Measurements from ENCODE around the gene PCDHA7. TPM values are rescaled to one million over a fixed set of nuclear protein-coding genes. Genes with fewer than 3 reads are reported as not detected.
"Not testable (repeated sequence)": the region's sequence is repeated elsewhere in the genome, so short reads cannot be mapped to it uniquely, and the experiment has no call there.

PCDHA7 gene
- total RNA-seq, 1 donor from 2014 or later: 1.4 TPM

DNA sequence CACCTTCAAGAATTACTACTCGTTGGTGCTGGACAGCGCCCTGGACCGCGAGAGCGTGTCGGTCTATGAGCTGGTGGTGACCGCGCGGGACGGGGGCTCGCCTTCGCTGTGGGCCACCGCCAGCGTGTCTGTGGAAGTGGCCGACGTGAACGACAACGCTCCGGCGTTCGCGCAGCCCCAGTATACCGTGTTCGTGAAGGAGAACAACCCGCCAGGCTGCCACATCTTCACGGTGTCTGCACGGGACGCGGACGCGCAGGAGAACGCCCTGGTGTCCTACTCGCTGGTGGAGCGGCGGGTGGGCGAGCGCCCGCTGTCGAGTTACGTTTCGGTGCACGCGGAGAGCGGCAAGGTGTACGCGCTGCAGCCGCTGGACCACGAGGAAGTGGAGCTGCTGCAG, 11.1 kb upstream of the PCDHA7 start:
- DNase-seq (ENCODE audit: low read depth): not testable (repeated sequence)

DNA sequence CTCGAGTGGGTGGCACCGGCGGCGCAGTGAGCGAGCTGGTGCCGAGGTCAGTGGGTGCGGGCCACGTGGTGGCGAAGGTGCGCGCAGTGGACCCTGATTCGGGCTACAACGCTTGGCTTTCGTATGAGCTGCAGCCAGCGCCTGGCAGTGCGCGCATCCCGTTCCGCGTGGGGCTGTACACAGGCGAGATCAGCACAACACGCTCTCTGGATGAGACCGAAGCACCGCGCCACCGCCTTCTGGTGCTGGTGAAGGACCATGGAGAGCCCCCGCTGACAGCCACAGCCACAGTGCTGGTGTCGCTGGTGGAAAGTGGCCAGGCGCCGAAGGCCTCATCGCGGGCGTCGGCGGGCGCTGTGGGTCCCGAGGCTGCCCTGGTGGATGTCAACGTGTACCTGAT, 10.6 kb upstream of the PCDHA7 start:
- no peak for DNase-seq (ENCODE audit: low read depth)

DNA sequence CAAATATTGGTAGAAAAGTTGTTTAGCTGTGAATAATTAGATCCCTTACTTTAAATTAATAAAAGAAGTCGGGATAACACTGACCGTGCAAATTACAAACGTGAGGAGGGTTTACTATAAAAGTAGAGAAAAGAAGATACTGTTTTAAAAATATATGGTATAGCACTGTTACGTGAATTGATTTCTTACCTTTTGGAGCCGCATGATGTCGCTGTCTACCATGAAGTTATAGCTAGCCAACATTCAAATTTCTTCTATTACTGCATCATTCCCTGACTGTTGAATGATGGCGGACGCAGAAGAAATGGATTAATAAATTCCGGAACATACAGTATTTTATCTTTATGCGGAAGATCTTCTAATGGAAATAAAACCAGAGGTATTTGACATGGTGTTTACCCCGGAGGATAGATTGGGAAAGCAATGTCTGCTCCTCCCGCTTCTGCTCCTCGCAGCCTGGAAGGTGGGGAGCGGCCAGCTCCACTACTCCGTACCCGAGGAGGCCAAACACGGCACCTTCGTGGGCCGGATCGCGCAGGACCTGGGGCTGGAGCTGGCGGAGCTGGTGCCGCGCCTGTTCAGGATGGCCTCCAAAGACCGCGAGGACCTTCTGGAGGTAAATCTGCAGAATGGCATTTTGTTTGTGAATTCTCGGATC, 6.2 kb upstream of the PCDHA7 start, which contains the start of gene PCDHA6:
Gene PCDHA6 (plus strand): TSS at position 257 of the 658 bp plus-strand sequence. CDS start 132 bp downstream, at position 389.
- no peak for DNase-seq (ENCODE audit: low read depth)

DNA sequence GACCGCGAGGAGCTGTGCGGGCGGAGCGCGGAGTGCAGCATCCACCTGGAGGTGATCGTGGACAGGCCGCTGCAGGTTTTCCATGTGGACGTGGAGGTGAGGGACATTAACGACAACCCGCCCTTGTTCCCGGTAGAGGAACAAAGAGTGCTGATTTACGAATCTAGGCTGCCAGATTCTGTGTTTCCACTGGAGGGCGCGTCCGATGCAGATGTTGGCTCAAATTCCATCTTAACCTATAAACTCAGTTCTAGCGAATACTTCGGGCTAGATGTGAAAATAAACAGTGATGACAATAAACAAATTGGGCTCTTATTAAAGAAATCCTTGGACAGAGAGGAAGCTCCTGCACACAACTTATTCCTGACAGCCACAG, 5.7 kb upstream of the PCDHA7 start:
- no peak for DNase-seq (ENCODE audit: low read depth)

DNA sequence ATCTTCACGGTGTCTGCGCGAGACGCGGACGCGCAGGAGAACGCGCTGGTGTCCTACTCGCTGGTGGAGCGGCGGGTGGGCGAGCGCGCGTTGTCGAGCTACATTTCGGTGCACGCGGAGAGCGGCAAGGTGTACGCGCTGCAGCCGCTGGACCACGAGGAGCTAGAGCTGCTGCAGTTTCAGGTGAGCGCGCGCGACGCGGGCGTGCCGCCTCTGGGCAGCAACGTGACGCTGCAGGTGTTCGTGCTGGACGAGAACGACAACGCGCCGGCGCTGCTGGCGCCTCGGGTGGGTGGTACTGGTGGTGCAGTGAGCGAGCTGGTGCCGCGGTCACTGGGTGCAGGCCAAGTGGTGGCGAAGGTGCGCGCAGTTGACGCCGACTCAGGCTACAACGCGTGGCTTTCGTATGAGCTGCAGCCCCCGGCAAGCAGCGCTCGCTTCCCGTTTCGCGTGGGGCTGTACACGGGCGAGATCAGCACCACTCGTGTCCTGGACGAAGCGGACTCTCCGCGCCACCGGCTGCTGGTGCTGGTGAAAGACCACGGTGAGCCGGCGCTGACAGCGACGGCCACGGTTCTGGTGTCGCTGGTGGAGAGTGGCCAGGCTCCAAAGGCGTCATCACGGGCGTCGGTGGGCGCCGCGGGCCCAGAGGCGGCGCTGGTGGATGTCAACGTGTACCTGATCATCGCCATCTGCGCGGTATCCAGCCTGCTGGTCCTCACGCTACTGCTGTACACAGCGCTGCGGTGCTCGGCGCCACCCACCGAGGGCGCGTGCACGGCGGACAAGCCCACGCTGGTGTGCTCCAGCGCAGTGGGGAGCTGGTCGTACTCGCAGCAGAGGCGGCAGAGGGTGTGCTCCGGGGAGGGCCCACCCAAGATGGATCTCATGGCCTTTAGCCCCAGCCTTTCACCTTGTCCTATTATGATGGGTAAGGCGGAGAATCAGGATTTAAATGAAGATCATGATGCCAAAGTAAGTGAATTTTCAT, 4.3 kb upstream of the PCDHA7 start:
- DNase-seq (ENCODE audit: low read depth): not testable (repeated sequence)

DNA sequence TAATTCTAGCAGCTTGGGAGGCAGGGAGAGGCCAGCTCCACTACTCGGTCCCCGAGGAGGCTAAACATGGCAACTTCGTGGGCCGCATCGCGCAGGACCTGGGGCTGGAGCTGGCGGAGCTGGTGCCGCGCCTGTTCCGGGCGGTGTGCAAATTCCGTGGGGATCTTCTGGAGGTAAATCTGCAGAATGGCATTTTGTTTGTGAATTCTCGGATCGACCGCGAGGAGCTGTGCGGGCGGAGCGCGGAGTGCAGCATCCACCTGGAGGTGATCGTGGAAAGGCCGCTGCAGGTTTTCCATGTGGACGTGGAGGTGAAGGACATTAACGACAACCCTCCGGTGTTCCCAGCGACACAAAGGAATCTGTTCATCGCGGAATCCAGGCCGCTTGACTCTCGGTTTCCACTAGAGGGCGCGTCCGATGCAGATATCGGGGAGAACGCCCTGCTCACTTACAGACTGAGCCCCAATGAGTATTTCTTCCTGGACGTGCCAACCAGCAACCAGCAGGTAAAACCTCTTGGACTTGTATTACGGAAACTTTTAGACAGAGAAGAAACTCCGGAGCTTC, 455 bp downstream of the PCDHA7 start:
- DNase-seq (ENCODE audit: low read depth): not testable (repeated sequence)

DNA sequence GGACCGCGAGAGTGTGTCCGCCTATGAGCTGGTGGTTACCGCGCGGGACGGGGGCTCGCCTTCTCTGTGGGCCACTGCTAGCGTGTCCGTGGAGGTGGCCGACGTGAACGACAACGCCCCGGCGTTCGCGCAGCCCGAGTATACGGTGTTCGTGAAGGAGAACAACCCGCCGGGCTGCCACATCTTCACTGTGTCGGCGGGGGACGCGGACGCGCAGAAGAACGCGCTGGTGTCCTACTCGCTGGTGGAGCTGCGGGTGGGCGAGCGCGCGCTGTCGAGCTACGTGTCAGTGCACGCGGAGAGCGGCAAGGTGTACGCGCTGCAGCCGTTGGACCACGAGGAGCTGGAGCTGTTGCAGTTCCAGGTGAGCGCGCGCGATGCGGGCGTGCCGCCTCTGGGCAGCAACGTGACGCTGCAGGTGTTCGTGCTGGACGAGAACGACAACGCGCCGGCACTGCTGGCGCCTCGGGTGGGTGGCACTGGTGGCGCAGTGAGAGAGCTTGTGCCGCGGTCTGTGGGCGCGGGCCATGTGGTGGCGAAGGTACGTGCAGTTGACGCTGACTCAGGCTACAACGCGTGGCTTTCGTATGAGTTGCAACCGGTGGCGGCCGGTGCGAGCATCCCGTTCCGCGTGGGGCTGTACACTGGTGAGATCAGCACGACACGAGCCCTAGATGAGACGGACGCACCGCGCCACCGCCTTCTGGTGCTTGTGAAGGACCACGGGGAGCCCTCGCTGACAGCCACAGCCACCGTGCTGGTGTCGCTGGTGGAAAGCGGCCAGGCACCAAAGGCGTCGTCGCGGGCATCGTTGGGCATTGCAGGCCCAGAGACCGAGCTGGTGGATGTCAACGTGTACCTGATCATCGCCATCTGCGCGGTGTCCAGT, 1.8 kb downstream of the PCDHA7 start:
- DNase-seq (ENCODE audit: low read depth): no peak

DNA sequence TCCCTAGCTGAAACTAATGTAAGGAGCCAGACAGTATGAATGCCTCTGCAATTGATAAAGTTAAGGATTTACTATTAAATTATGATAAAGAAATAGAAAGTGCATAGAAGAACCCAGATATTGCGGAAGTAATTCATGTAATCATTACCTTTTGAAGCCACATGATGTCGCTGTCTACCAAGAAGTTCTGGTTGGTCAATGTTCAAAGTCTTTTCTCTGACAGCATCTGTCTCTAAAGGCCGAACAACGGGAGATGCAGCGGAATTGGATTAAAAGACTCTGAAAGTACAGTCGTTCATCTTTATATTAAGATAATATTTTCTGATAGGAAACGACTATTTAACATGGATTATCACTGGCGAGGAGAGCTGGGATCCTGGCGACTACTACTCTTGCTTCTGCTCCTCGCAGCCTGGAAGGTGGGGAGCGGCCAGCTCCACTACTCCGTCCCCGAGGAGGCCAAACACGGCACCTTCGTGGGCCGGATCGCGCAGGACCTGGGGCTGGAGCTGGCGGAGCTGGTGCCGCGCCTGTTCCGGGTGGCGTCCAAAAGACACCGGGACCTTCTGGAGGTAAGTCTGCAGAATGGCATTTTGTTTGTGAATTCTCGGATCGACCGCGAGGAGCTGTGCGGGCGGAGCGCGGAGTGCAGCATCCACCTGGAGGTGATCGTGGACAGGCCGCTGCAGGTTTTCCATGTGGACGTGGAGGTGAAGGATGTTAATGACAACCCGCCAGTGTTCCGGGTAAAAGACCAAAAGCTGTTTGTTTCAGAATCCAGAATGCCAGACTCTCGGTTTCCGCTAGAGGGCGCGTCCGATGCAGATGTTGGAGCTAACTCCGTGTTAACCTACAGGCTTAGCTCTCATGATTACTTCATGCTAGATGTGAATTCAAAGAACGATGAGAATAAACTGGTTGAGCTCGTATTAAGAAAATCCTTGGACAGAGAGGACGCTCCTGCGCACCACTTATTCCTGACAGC, 7.2 kb downstream of the PCDHA7 start, which contains the start of gene PCDHA8:
Gene PCDHA8 (plus strand): TSS at position 210 of the 985 bp plus-strand sequence. CDS start 135 bp downstream, at position 345.
- no peak for DNase-seq (ENCODE audit: low read depth)

DNA sequence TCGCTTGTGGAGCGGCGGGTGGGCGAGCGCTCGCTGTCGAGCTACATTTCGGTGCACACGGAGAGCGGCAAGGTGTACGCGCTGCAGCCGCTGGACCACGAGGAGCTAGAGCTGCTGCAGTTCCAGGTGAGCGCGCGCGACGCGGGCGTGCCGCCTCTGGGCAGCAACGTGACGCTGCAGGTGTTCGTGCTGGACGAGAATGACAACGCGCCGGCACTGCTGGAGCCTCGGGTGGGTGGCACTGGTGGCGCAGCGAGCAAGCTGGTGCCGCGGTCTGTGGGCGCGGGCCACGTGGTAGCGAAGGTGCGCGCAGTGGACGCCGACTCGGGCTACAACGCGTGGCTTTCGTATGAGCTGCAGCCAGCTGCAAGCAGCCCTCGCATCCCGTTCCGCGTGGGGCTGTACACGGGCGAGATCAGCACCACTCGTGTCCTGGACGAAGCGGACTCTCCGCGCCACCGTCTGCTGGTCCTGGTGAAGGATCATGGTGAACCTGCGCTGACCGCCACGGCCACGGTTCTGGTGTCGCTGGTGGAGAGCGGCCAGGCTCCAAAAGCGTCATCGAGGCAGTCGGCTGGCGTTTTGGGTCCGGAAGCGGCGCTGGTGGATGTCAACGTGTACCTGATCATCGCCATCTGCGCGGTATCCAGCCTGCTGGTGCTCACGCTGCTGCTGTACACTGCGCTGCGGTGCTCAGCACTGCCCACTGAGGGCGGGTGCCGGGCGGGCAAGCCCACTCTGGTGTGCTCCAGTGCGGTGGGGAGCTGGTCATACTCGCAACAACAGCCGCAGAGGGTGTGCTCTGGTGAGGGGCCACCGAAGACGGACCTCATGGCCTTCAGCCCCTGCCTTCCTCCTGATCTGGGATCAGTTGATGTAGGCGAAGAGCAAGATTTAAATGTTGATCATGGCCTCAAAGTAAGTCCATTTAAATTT, 9.0 kb downstream of the PCDHA7 start:
- DNase-seq (ENCODE audit: low read depth): no peak

DNA sequence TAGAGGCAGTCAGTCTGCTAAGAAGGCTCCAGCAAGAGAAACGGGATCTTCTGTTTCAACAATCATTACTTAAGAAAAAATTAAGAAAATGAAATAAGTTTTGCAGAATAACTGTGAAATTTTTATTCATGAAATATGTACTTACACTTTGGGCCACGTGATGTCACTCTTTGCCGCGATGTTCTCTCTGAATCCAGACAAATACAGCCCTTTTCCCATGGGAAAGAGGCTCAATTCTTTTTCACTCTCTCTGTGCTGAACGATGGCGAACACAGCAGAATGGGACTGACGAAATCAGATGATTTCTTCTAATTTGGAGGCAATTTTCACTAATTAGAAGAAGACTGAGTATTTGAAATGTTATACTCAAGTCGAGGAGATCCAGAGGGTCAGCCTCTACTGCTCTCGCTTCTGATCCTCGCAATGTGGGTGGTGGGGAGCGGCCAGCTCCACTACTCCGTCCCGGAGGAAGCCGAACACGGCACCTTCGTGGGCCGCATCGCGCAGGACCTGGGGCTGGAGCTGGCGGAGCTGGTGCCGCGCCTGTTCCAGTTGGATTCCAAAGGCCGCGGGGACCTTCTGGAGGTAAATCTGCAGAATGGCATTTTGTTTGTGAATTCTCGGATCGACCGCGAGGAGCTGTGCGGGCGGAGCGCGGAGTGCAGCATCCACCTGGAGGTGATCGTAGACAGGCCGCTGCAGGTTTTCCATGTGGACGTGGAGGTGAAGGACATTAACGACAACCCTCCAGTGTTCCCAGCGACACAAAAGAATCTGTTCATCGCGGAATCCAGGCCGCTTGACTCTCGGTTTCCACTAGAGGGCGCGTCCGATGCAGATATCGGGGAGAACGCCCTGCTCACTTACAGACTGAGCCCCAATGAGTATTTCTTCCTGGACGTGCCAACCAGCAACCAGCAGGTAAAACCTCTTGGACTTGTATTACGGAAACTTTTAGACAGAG, 14.4 kb downstream of the PCDHA7 start, which contains the start of gene PCDHA9:
Gene PCDHA9 (plus strand): TSS at position 244 of the 964 bp plus-strand sequence. CDS start 114 bp downstream, at position 358.
- DNase-seq (ENCODE audit: low read depth): not testable (repeated sequence)

DNA sequence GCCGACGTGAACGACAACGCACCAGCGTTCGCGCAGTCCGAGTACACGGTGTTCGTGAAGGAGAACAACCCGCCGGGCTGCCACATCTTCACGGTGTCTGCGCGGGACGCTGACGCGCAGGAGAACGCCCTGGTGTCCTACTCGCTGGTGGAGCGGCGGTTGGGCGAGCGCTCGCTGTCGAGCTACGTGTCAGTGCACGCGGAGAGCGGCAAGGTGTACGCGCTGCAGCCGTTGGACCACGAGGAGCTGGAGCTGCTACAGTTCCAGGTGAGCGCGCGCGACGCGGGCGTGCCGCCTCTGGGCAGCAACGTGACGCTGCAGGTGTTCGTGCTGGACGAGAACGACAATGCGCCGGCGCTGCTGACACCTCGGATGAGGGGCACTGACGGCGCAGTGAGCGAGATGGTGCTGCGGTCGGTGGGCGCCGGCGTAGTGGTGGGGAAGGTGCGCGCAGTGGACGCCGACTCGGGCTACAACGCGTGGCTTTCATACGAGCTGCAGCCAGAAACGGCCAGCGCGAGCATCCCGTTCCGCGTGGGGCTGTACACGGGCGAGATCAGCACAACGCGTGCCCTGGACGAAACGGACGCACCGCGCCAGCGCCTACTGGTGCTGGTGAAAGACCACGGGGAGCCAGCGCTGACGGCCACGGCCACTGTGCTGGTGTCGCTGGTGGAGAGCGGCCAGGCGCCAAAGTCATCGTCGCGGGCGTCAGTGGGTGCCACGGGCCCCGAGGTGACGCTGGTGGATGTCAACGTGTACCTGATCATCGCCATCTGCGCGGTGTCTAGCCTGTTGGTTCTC, 16.0 kb downstream of the PCDHA7 start:
- DNase-seq (ENCODE audit: low read depth): not testable (repeated sequence)

DNA sequence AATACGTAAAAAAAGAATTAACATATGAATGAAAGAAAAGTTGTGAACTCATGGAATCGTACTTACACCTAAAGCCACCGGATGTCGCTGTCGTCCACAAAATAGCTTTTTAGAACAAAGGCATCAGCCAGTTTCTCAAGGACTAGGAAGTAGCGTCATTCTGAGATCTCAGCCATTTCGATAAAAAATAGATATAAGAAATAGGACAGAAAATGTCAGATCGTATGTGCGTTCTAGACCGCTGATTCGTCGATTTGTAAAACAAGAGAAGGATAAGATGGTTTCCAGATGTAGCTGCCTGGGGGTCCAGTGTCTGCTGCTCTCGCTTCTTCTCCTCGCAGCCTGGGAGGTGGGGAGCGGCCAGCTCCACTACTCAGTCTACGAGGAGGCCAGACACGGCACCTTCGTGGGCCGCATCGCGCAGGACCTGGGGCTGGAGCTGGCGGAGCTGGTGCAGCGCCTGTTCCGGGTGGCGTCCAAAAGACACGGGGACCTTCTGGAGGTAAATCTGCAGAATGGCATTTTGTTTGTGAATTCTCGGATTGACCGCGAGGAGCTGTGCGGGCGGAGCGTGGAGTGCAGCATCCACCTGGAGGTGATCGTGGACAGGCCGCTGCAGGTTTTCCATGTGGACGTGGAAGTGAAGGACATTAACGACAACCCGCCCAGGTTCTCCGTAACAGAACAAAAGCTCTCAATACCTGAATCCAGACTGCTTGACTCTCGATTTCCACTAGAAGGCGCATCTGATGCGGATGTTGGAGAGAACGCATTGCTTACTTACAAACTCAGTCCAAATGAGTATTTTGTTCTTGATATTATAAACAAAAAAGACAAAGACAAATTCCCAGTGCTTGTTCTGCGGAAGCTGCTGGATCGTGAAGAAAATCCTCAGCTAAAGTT, 22.0 kb downstream of the PCDHA7 start, which contains the start of gene PCDHA10:
Gene PCDHA10 (plus strand): TSS at position 126 of the 903 bp plus-strand sequence. CDS start 152 bp downstream, at position 278.
- no peak for DNase-seq (ENCODE audit: low read depth)

DNA sequence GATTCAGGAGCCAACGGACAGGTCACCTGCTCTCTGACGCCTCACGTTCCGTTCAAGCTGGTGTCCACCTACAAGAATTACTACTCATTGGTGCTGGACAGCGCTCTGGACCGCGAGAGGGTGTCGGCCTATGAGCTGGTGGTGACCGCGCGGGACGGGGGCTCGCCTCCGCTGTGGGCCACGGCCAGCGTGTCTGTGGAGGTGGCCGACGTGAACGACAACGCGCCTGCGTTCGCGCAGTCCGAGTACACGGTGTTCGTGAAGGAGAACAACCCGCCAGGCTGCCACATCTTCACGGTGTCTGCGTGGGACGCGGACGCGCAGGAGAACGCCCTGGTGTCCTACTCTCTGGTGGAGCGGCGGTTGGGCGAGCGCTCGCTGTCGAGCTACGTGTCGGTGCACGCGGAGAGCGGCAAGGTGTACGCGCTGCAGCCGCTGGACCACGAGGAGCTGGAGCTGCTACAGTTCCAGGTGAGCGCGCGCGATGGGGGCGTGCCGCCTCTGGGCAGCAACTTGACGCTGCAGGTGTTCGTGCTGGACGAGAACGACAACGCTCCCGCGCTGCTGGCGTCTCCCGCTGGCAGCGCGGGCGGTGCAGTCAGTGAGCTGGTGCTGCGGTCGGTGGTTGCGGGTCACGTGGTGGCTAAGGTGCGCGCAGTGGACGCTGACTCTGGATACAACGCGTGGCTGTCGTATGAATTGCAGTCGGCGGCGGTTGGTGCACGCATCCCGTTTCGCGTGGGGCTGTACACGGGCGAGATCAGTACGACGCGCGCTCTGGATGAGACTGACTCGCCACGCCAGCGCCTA, 23.3 kb downstream of the PCDHA7 start:
- DNase-seq (ENCODE audit: low read depth): no peak

DNA sequence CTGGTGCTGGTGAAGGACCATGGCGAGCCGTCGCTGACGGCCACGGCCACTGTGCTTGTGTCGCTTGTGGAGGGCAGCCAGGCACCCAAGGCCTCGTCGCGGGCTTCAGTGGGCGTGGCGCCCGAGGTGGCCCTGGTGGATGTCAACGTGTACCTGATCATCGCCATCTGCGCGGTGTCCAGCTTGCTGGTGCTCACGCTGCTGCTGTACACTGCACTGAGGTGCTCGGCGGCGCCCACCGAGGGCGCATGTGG, 23.8 kb downstream of the PCDHA7 start:
- no peak for DNase-seq (ENCODE audit: low read depth)
